SU-DHL-6 (cell line): ENCODE results near the gene ANKRD44.

Source experiments
- H2AFZ ChIP-seq: fragments of 200-600 bp; sonication (generic); 2 replicates; pipeline ENCODE4 v1.6.1; 2014; ENCODE audit warnings: low read depth, mild to moderate bottlenecking, moderate library complexity, mixed read lengths, antibody characterized with exemption, low read length; ENCODE audit not compliant: severe bottlenecking
- H3F3A ChIP-seq: fragments of 200-600 bp; shearing (Covaris generic); 2 replicates; pipeline ENCODE4 v1.6.0; 2016; ENCODE audit warnings: antibody characterized with exemption, mild to moderate bottlenecking; ENCODE audit not compliant: insufficient read depth
- H3K27ac ChIP-seq: fragments of 200-600 bp; sonication (generic); 2 replicates; pipeline ENCODE4 v1.5.1; 2016; ENCODE audit warnings: low read depth, mild to moderate bottlenecking, low read length, moderate library complexity, mixed read lengths
- H3K27me3 ChIP-seq: fragments of 200-600 bp; sonication (generic), shearing (Covaris generic); 2 replicates; pipeline ENCODE4 v1.6.0; 2014; ENCODE audit warnings: mild to moderate bottlenecking, low read length
- H3K36me3 ChIP-seq: fragments of 200-600 bp; sonication (generic); 2 replicates; pipeline ENCODE4 v1.6.1; 2014; ENCODE audit warnings: mild to moderate bottlenecking, low read length, mixed read lengths
- H3K4me2 ChIP-seq: fragments of 300-600, 200-600 bp; shearing (Covaris generic), sonication (generic); 2 replicates; pipeline ENCODE4 v1.6.0; 2014; ENCODE audit warnings: low read length, low read depth, mild to moderate bottlenecking; ENCODE audit not compliant: poor library complexity, severe bottlenecking
- H3K4me3 ChIP-seq: fragments of 200-600 bp; sonication (generic); 2 replicates; pipeline ENCODE4 v1.5.1; 2014; ENCODE audit warnings: antibody characterized with exemption, low read length, mild to moderate bottlenecking, mixed read lengths; ENCODE audit not compliant: insufficient read depth, poor library complexity, severe bottlenecking
- H3K79me2 ChIP-seq: fragments of 200-600 bp; sonication (generic); 2 replicates; pipeline ENCODE4 v1.6.1; 2014; ENCODE audit warnings: mild to moderate bottlenecking, low read length, moderate library complexity; ENCODE audit not compliant: insufficient read depth
- H3K9ac ChIP-seq: fragments of 200-600 bp; sonication (generic); 2 replicates; pipeline ENCODE4 v1.7.0; 2014; ENCODE audit warnings: mild to moderate bottlenecking, low read length
- H3K9me2 ChIP-seq: fragments of 200-600 bp; sonication (generic); replicated peaks from 2 replicates; pipeline ENCODE4 v1.6.1; 2014; ENCODE audit warnings: low read length; ENCODE audit not compliant: insufficient read depth
- H3K9me3 ChIP-seq: fragments of 200-600 bp; sonication (generic); 2 replicates; pipeline ENCODE4 v1.6.1; 2014; ENCODE audit warnings: low read length, mixed read lengths; ENCODE audit not compliant: insufficient read depth
- H4K20me1 ChIP-seq: fragments of 200-600 bp; sonication (generic); 2 replicates; pipeline ENCODE4 v1.6.1; 2014; ENCODE audit warnings: low read depth, mild to moderate bottlenecking, antibody characterized with exemption, low read length, moderate library complexity, mixed read lengths
- CTCF ChIP-seq: fragments of 200-600 bp; sonication (generic); IDR thresholded peaks from one replicate; pipeline ENCODE4 v1.5.1; 2017; ENCODE audit warnings: antibody characterized with exemption, mild to moderate bottlenecking, low read length, moderate library complexity; ENCODE audit not compliant: insufficient read depth, poor library complexity, severe bottlenecking
- EZH2phosphoT487 ChIP-seq: fragments of 200-600 bp; sonication (generic), shearing (Covaris generic); conservative IDR thresholded peaks from 2 replicates; pipeline ENCODE4 v1.6.1; 2018; ENCODE audit warnings: mild to moderate bottlenecking, antibody characterized with exemption, low read length, moderate library complexity, mixed read lengths

Gene ANKRD44

DNA sequence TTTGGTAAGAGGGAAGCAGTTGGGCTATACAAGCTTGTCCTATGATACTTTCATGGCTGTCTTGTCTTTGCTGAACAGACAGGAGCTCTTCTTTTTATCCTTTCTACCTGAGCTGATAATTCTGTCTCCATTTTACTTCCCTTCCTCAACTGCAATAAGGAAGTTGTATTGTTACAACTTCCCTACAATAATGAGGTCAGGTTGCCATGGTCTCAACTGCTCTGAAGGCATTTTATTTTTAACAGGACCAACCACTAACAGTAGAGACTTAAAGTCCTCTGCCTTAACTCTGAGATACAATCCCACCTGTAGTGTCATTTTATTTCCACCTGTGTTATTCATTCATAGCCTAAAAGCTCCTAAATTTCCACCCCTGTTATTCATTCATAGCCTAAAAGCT, 265.5 kb downstream of the ANKRD44 start:
- H3K4me3 ChIP-seq = no peak overlapping the region
- H3K27ac ChIP-seq = no peak overlapping the region
- H4K20me1 ChIP-seq = no peaks in the 10 kb centered on the region
- H3K9me3 ChIP-seq = no peaks in the 10 kb centered on the region
- H3K36me3 ChIP-seq = peaks cover 2% of the 10 kb centered on the region; the same call in 1 of the 2 replicates
- H3K9me2 ChIP-seq = no peaks in the 10 kb centered on the region
- H3K4me2 ChIP-seq = no peak overlapping the region
- no peaks in the 10 kb centered on the region for H3K27me3 ChIP-seq
- no peaks in the 10 kb centered on the region for H3F3A ChIP-seq
- no peaks in the 10 kb centered on the region for H3K79me2 ChIP-seq
- H3K9ac ChIP-seq = no peak overlapping the region
- no peak for TF ChIP-seq EZH2phosphoT487
- no peak for TF ChIP-seq CTCF
- H2AFZ ChIP-seq = no peak overlapping the region

DNA sequence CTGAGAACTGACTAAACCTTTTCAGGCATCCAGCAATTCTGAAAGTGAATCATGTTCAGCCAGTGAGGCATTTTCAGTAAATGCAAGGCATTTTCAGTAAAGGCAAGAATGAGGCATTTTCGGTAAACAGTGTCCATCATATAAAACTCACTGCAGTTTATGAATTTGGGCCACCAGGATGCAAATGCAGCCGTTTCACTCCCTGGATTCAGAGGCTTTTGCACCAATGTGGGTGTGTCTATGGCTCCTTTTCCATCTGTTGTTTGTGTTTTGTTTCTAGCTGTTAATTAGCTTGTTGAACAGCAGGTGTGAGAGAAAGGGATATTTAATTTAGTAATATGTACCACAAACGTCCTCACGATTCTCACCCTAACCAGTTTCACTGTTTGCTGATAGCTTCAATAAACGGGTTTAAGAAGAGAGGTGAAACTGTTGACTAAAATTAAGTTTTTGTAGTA, 267.8 kb downstream of the ANKRD44 start:
- Histone ChIP-seq H3F3A (no peaks in the 10 kb centered on the region), H4K20me1 (no peaks in the 10 kb centered on the region), H3K9me2 (no peaks in the 10 kb centered on the region), H3K79me2 (no peaks in the 10 kb centered on the region), H3K4me3 (no peak overlapping the region), H3K36me3 (peaks cover 2% of the 10 kb centered on the region; the same call in 1 of the 2 replicates), H3K9me3 (no peaks in the 10 kb centered on the region), H3K27me3 (no peaks in the 10 kb centered on the region), H3K4me2 (no peak overlapping the region), H3K9ac (no peak overlapping the region), H3K27ac (no peak overlapping the region), H2AFZ (no peak overlapping the region)
- no peak for TF ChIP-seq EZH2phosphoT487
- TF ChIP-seq CTCF = no peak

- Histone ChIP-seq H3K79me2 (no peaks in the 10 kb centered on the region), H3K9me2 (no peaks in the 10 kb centered on the region), H4K20me1 (no peaks in the 10 kb centered on the region), H3K4me2 (no peak overlapping the region), H3K36me3 (no peaks in the 10 kb centered on the region), H3F3A (no peaks in the 10 kb centered on the region), H3K27me3 (no peaks in the 10 kb centered on the region), H2AFZ (no peak overlapping the region), H3K9ac (no peak overlapping the region), H3K27ac (no peak overlapping the region), H3K4me3 (no peak overlapping the region), H3K9me3 (no peaks in the 10 kb centered on the region)
- TF ChIP-seq EZH2phosphoT487 (no peak), CTCF (no peak)
These were observed 272.6 kb downstream of the ANKRD44 start for GRCh38 chr2:197037863-197038398.
